Panc1 (cell line): ENCODE results near the gene WASF2.

Experiments used
- POLR2AphosphoS5 ChIP-seq: IDR thresholded peaks from 2 replicates; pipeline ENCODE4 v1.6.1; 2012; ENCODE audit warnings: mild to moderate bottlenecking, low read depth, low read length, moderate library complexity
- REST ChIP-seq, 2 experiments: IDR thresholded peaks; 2 replicates each; pipeline ENCODE4 v1.6.1; 2011 to 2012; ENCODE audit warnings: low read depth in 2 of 2, control low read depth in 1 of 2, low read length in 1 of 2, mild to moderate bottlenecking in 1 of 2, moderate library complexity in 1 of 2; ENCODE audit not compliant: insufficient read depth in 1 of 2
- SIN3A ChIP-seq: IDR thresholded peaks from 2 replicates; pipeline ENCODE4 v1.6.1; 2012; ENCODE audit warnings: low read depth, mild to moderate bottlenecking, low read length, moderate library complexity, borderline replicate concordance; ENCODE audit not compliant: insufficient read depth
- TF ChIP-seq, protein P1 (sequence below): fragments of 450-650 bp; IDR thresholded peaks from 2 replicates; pipeline ENCODE4 v1.5.1; 2017; ENCODE audit warnings: mild to moderate bottlenecking

GRCh38 chr1:27476237-27476636, 13.7 kb downstream of the WASF2 start:
- TF ChIP-seq POLR2AphosphoS5 (no peak), REST (IDR thresholded peaks at IDR 0.05; ENCODE audit: insufficient read depth in 1 of 2, low read depth in 2 of 2, low read length in 1 of 2) (no peak), SIN3A (no peak)
- TF ChIP-seq, protein P1, sequence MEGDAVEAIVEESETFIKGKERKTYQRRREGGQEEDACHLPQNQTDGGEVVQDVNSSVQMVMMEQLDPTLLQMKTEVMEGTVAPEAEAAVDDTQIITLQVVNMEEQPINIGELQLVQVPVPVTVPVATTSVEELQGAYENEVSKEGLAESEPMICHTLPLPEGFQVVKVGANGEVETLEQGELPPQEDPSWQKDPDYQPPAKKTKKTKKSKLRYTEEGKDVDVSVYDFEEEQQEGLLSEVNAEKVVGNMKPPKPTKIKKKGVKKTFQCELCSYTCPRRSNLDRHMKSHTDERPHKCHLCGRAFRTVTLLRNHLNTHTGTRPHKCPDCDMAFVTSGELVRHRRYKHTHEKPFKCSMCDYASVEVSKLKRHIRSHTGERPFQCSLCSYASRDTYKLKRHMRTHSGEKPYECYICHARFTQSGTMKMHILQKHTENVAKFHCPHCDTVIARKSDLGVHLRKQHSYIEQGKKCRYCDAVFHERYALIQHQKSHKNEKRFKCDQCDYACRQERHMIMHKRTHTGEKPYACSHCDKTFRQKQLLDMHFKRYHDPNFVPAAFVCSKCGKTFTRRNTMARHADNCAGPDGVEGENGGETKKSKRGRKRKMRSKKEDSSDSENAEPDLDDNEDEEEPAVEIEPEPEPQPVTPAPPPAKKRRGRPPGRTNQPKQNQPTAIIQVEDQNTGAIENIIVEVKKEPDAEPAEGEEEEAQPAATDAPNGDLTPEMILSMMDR, result no peak
